GM23248 (cell line): Measurements from ENCODE around the gene BRAT1.

Experiments
- EZH2 ChIP-seq: fragments of 200-600 bp; sonication (generic); IDR thresholded peaks from 2 replicates; pipeline ENCODE4 v1.6.1; 2018; ENCODE audit warnings: antibody characterized with exemption, mild to moderate bottlenecking; ENCODE audit not compliant: insufficient read depth, poor library complexity, severe bottlenecking
- EZH2phosphoT487 ChIP-seq: fragments of 200-600 bp; sonication (generic); IDR thresholded peaks from 2 replicates; pipeline ENCODE4 v1.6.1; 2018; ENCODE audit warnings: antibody characterized with exemption, moderate library complexity, mild to moderate bottlenecking, low read depth; ENCODE audit not compliant: insufficient read depth

DNA sequence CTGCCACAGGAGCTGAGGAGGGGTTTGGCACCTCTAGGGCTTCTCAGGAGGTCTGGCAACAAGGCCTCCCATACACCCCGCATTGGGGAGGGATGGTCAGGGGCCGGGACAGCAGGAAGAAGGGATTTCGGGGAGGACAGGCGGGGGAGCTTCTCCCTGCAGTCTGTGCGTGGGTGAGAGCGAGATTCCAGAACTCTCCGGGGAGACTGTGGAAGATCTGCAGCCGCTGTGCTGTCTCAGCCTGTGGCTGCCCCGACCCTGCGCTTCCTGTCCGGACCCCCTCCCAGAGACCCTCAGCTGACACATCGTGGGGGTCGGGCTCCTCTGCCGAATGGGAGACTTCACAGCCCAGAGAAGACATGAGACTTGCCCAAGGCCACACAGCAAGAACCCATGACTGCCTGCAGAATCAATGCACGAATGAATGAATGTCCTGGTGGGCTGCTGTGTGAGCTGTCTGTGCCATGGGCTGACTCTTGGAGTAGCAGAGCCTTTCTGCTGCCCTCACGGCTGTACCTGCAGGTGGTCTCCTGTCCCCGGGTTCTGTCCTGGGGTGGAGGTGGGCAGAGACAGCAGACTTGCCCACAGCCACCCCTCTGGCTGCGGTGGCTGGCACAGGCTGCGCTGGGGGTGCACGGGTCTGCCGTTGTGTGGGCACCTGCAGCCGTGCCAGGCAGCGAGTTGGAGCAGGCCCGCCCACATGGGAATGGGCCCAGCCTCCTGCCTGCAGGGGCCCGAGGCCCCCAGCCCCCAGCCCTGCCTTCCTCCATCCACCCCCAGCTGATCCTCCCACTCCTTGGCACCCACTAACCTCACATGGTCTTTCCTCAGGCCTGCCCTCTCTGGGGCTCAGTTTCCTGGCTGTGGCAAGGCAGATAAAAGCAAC is 52.0 kb downstream of the BRAT1 start:
- TF ChIP-seq EZH2 (no peak), EZH2phosphoT487 (no peak)
